ENCODE data around the gene CD48.

Gene CD48

GRCh38 chr1:160630523-160631451 lies 80.8 kb downstream of the CD48 start:
- DNase-seq = peak; percentile 68

GRCh38 chr1:160629286-160630210 lies 82.1 kb downstream of the CD48 start:
- peak; percentile 90 for DNase-seq

GRCh38 chr1:160628799-160629263 lies 82.8 kb downstream of the CD48 start:
- no peak for DNase-seq
